ENCODE measurements around the gene GGT7.

- TF ChIP-seq CTCF (IDR thresholded peaks at IDR 0.05) (no peak), POLR2A (IDR thresholded peaks at IDR 0.05) (no peak)
These were observed 35.2 kb upstream of the GGT7 start for GRCh38 chr20:34907616-34908469.
